Heart left ventricle (tissue), 16 donors: ENCODE measurements around the gene RNH1. TPM values are rescaled to one million over a fixed set of nuclear protein-coding genes. Genes with fewer than 3 reads are reported as not detected.

Experiments
- ATAC-seq, 4 donors: fragments of 200-7000 bp; cut with Tn5 transposase; one replicate each; pipeline ENCODE4 v1.9.1; 2020 to 2022; ENCODE audit warnings: moderate library complexity in 4 of 4, mild to moderate bottlenecking in 3 of 4, moderate number of reproducible peaks in 1 of 4
- DNase-seq, 5 donors: peaks; one replicate each; pipeline ENCODE4 v3.0.0-alpha.2; 2020
- H3K27ac ChIP-seq, 12 donors: fragments of 200-600 bp; sonication (generic) in 4 of 12; one replicate each; pipeline versions ENCODE4 v1.5.0 to v1.8.0; 2016 to 2022; ENCODE audit warnings: mild to moderate bottlenecking in 2 of 12
- H3K27me3 ChIP-seq, 9 donors: fragments of 200-600 bp; sonication (generic) in 2 of 9; one replicate each; pipeline versions ENCODE4 v1.5.1 to v1.8.0; 2016 to 2022; ENCODE audit warnings: mild to moderate bottlenecking in 3 of 9
- H3K36me3 ChIP-seq, 9 donors: fragments of 200-600 bp; sonication (generic) in 2 of 9; one replicate each; pipeline versions ENCODE4 v1.5.0 to v1.8.0; 2018 to 2022; ENCODE audit warnings: mild to moderate bottlenecking in 2 of 9
- H3K4me1 ChIP-seq, 12 donors: fragments of 200-600 bp; sonication (generic) in 4 of 12; one replicate each; pipeline versions ENCODE4 v1.5.0 to v1.8.0; 2016 to 2022; ENCODE audit warnings: mild to moderate bottlenecking in 3 of 12
- H3K4me3 ChIP-seq, 12 donors: fragments of 200-600 bp; sonication (generic) in 4 of 12; one replicate each; pipeline versions ENCODE4 v1.5.0 to v1.8.0; 2017 to 2022; ENCODE audit warnings: mild to moderate bottlenecking in 9 of 12, moderate library complexity in 4 of 12
- H3K9me3 ChIP-seq, 12 donors: fragments of 200-600 bp; sonication (generic) in 4 of 12; one replicate each; pipeline versions ENCODE4 v1.5.0 to v1.8.0; 2016 to 2022; ENCODE audit warnings: mild to moderate bottlenecking in 1 of 12
- CTCF ChIP-seq, 12 donors: fragments of 200-600 bp; sonication (generic) in 4 of 12; IDR thresholded peaks; one replicate each; pipeline versions ENCODE4 v1.5.0 to v1.8.0; 2018 to 2022; ENCODE audit warnings: antibody characterized with exemption in 12 of 12, mild to moderate bottlenecking in 5 of 12
- POLR2A ChIP-seq, 2 donors: fragments of 450-650 bp; IDR thresholded peaks; one replicate each; pipeline ENCODE4 v1.6.1; 2017; ENCODE audit warnings: antibody characterized with exemption in 2 of 2, mild to moderate bottlenecking in 2 of 2, moderate library complexity in 2 of 2
- WGBS, 4 donors: extraction: QIAGEN DNeasy Blood & Tissue Kit in 2 of 4; methylation state at CpG; one replicate each; pipeline versions ENCODE4 v1.1.5 to v1.1.7; 2013 to 2018; 5-methylcytosine and 5-hydroxymethylcytosine counted together
- intact Hi-C, 10 donors: fragments of 100-400 bp; cut with DNase I; formaldehyde crosslinking; loops; one replicate each; pipeline versions ENCODE4 v1.11.1 to v1.14.2; 2022
- polyA plus RNA-seq, 2 donors: library from polyadenylated mRNA; stranded (reverse); fragments of 200-250 nt; gene quantifications; one replicate each; pipeline ENCODE4 v1.2.3, GENCODE V29; 2013
- total RNA-seq, 9 donors: library from RNA; depleted of rRNA in 2 of 9; stranded (reverse); fragments of >200 nt in 2 of 9; fragmentation: NEBNext Ultra II Directional in 3 of 9; extraction: Animal tissue kit (Norgen Biotek cat#: 25700) in 3 of 9; gene quantifications; one replicate each; pipeline versions ENCODE4 v1.1.0 to v1.2.4, GENCODE V29; 2016 to 2023
- donor health status: ischemic (EF 13 %, LVEDD 7.1; RV severe dilation, severe dysfunction).
- donor health status: healthy with polysubstance abuse.
- donor health status: DM: no; HTN: yes; CAD: no.
- donor health status: DM: no; HTN: no; CAD: no.
- donor health status: ischemic (EF 25% LVEDD 6.9; RV normal size, moderate dysfunction).
- donor health status: ischemic (EF 25% LVEDD 5.7; RV mildly dilated, moderate dysfunction).
- donor health status: healthy.
- donor health status: DM: yes; HTN: yes; CAD: no.
- donor health status: ischemic (EF 35%, LVEDD 5.7; RV mildly dilated, moderate dysfunction).
- donor health status: nonischemic (EF 11% LVEDD 7.7; RV severe dilation, severe dysfunction).
- donor health status: DM: yes; HTN: yes; CAD: no.
- donor health status: PGD.
- donor health status: ischemic (EF 29% LVEDD 5.4; RV normal size, mild dysfunction).
- donor health status: nonischemic (EF 23%, LVEDD 6.1; RV moderate dilation, normal function).

RNH1 gene
- total and polyA plus RNA-seq, 11 donors, result 58.2 to 247 (median 158) TPM

- Histone ChIP-seq H3K36me3 (peaks cover 0 to 34% (median 30%) of the 10 kb centered on the region in 9 donors), H3K9me3 (no peaks in the 10 kb centered on the region), H3K27ac (peak overlapping the region in 11 of 12 donors; percentile 63 to 100 (median 81)), H3K27me3 (no peaks in the 10 kb centered on the region), H3K4me3 (peak overlapping the region in 11 of 12 donors; percentile 47 to 95 (median 63)), H3K4me1 (peaks cover 8 to 72% (median 52%) of the 10 kb centered on the region in 12 donors)
- TF ChIP-seq CTCF (IDR thresholded peaks at IDR 0.05), result no peak
- TF ChIP-seq POLR2A (IDR thresholded peaks at IDR 0.05), result no peak
- no peak for ATAC-seq
- DNase-seq, result no peak
- WGBS, 4 donors, result 63 to 67% (median 65%) methylated on average over 7 of the region's 7 CpGs
- intact Hi-C loops, result loop anchor here in 9 of 10 donors (5.0 to 10.0 kb wide), 7 partner anchors 38 to 300 kb away; partner anchors contain the start of genes PTDSS2 (in 6 of the 9), BET1L (in 3 of the 9), RIC8A (in 3 of the 9) and IFITM2 (in 1 of the 9)
Observed at GRCh38 chr11:504994-505344, 2.1 kb downstream of the RNH1 start.

- H3K36me3 ChIP-seq, result peaks cover 0 to 35% (median 31%) of the 10 kb centered on the region in 9 donors
- H3K27ac ChIP-seq, result peak overlapping the region; percentile 63 to 100 (median 81)
- ATAC-seq (no peak), DNase-seq (peak in 1 of 5 donors; percentile 60)
- H3K27me3 ChIP-seq, result no peaks in the 10 kb centered on the region
- H3K9me3 ChIP-seq, result no peaks in the 10 kb centered on the region
- H3K4me1 ChIP-seq, result peaks cover 8 to 76% (median 52%) of the 10 kb centered on the region in 12 donors
- TF ChIP-seq CTCF (IDR thresholded peaks at IDR 0.05), result no peak
- peak in 1 of 2 donors; percentile 21 for TF ChIP-seq POLR2A (IDR thresholded peaks at IDR 0.05)
- intact Hi-C loops, result loop anchor here in 5 of 10 donors (5.0 to 10.0 kb wide), 5 partner anchors 37 to 300 kb away; partner anchors contain the start of genes PTDSS2 (in 2 of the 5), BET1L (in 1 of the 5), IFITM2 (in 1 of the 5) and RIC8A (in 1 of the 5)
- peak overlapping the region; percentile 25 to 95 (median 60) for H3K4me3 ChIP-seq
- 5 to 16% (median 6%) methylated on average over 25 to 72 of the region's 72 CpGs for WGBS, 4 donors
Observed at GRCh38 chr11:504053-504993, 2.7 kb downstream of the RNH1 start.

DNA sequence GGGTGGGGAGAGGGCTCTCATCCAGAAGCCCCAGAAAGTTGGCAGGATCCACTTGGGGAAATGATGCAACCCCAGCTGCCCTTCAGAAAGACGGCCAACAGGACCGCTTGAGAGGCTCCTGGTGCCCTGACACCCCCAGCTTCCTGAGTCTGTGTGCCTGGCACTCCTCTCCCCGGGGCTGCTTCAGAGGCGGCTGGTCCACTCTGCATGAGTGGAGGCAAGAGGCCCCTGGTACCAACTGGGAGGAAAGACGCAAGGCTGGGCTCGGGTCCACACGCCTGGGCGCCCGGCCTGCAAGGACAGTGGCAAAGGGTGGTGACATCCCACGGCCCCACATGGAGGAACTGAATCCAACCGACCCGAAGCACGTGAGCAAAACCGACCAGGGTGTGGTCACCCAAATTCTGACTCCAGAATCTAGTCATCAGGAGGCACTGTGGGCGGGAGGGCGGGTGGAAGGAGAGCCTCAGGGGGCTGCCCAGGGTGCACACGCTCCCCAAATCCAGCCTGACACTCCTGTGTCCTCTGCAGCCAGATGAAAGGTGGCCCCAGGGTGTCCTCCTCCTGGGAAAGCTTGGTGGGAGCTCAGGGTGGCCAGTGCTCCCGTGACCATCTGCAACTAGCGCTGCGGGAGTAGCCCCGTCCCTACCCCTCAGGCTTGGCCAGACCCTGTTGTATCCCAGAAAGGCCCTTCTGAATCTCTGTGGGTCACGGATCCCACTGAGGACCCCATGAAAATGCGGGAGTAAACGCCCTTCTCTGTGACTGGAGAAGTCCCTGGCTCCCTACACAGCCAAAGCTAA lies 3.7 kb downstream of the RNH1 start:
- TF ChIP-seq CTCF (IDR thresholded peaks at IDR 0.05), result no peak
- no peak for TF ChIP-seq POLR2A (IDR thresholded peaks at IDR 0.05)
- Histone ChIP-seq H3K4me1 (peaks cover 8 to 86% (median 53%) of the 10 kb centered on the region in 12 donors), H3K4me3 (peak overlapping the region in 11 of 12 donors; percentile 47 to 95 (median 63)), H3K27ac (peak overlapping the region in 11 of 12 donors; percentile 77 to 100 (median 81)), H3K27me3 (no peaks in the 10 kb centered on the region), H3K9me3 (no peaks in the 10 kb centered on the region), H3K36me3 (peaks cover 0 to 37% (median 34%) of the 10 kb centered on the region in 9 donors)
- intact Hi-C loops, result loop anchor here in 5 of 10 donors (5.0 to 10.0 kb wide), 5 partner anchors 36 to 299 kb away; partner anchors contain the start of genes PTDSS2 (in 2 of the 5), BET1L (in 1 of the 5), IFITM2 (in 1 of the 5) and RIC8A (in 1 of the 5)
- ATAC-seq, result no peak
- 56 to 88% (median 66%) methylated on average over 5 to 24 of the region's 24 CpGs for WGBS, 4 donors
- peak in 2 of 5 donors; percentile 64 to 66 for DNase-seq
